DND-41 (cell line): ENCODE data around the gene SLIT1.

Experiments used
- EZH2 ChIP-seq: IDR thresholded peaks from 3 replicates; pipeline ENCODE4 v1.6.1; 2012; ENCODE audit warnings: borderline replicate concordance, low read depth, mild to moderate bottlenecking, moderate library complexity, low read length, inconsistent platforms; ENCODE audit not compliant: severe bottlenecking
- TF ChIP-seq, protein P1 (sequence below): IDR thresholded peaks from 2 replicates; pipeline ENCODE4 v1.5.1; 2012; ENCODE audit warnings: borderline replicate concordance, low read length, moderate library complexity, mild to moderate bottlenecking; ENCODE audit not compliant: poor library complexity, severe bottlenecking; ENCODE audit errors: extremely low read depth

DNA sequence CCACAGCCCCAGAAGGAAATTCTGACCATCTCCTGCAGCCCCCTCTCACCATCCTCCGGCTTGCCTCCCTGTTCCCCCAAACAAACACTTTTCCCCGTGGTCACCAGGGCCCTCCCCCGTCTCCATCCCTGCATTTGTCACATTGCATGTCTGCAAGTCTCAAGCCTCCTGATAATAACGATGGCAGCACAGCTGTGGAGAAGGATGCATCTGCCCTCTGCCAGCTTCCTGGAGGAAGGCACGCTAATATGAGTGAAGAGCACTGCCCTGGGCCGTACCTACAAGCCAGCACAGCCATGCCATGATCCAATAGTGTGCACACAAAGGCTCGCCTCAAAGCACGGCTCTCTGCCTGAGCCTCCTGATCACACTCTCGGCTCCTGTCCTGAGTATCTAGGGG is 98.5 kb downstream of the SLIT1 start:
- no peak for TF ChIP-seq EZH2
- TF ChIP-seq, protein P1, sequence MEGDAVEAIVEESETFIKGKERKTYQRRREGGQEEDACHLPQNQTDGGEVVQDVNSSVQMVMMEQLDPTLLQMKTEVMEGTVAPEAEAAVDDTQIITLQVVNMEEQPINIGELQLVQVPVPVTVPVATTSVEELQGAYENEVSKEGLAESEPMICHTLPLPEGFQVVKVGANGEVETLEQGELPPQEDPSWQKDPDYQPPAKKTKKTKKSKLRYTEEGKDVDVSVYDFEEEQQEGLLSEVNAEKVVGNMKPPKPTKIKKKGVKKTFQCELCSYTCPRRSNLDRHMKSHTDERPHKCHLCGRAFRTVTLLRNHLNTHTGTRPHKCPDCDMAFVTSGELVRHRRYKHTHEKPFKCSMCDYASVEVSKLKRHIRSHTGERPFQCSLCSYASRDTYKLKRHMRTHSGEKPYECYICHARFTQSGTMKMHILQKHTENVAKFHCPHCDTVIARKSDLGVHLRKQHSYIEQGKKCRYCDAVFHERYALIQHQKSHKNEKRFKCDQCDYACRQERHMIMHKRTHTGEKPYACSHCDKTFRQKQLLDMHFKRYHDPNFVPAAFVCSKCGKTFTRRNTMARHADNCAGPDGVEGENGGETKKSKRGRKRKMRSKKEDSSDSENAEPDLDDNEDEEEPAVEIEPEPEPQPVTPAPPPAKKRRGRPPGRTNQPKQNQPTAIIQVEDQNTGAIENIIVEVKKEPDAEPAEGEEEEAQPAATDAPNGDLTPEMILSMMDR = no peak
